ENCODE results near the gene CLIP1.
A peak's percentile ranks its signal among the peaks of the same experiment; 100 is the strongest.
"Not testable (repeated sequence)": the region's sequence is repeated elsewhere in the genome, so short reads cannot be mapped to it uniquely, and the experiment has no call there.

CLIP1 gene

GRCh38 chr12:122429043-122429442, 6.6 kb upstream of the CLIP1 start:
- not testable (repeated sequence) for DNase-seq

GRCh38 chr12:122427403-122427802, 4.9 kb upstream of the CLIP1 start:
- DNase-seq = no peak

GRCh38 chr12:122423258-122424165, 1.0 kb upstream of the CLIP1 start:
- DNase-seq = peak; percentile 39

GRCh38 chr12:122422730-122423257, 325 bp upstream of the CLIP1 start:
- peak; percentile 39 for DNase-seq

- DNase-seq = peak; percentile 18
These were observed 1.2 kb downstream of the CLIP1 start for GRCh38 chr12:122421187-122421820.

- no peak for DNase-seq
These were observed 1.9 kb downstream of the CLIP1 start for GRCh38 chr12:122420471-122421162.

GRCh38 chr12:122419094-122419493, 3.4 kb downstream of the CLIP1 start:
- DNase-seq = not testable (repeated sequence)

- DNase-seq = not testable (repeated sequence)
These were observed 6.8 kb downstream of the CLIP1 start for GRCh38 chr12:122415665-122416064.

- no peak for DNase-seq
These were observed 8.7 kb downstream of the CLIP1 start for GRCh38 chr12:122413516-122414404.

- no peak for DNase-seq
These were observed 9.5 kb downstream of the CLIP1 start for GRCh38 chr12:122412851-122413433.

- DNase-seq = no peak
These were observed 10.9 kb downstream of the CLIP1 start for GRCh38 chr12:122411537-122411936.

- no peak for DNase-seq
These were observed 15.3 kb downstream of the CLIP1 start for GRCh38 chr12:122407208-122407607.

GRCh38 chr12:122406701-122407164, 15.7 kb downstream of the CLIP1 start:
- DNase-seq = no peak

- no peak for DNase-seq
These were observed 18.6 kb downstream of the CLIP1 start for GRCh38 chr12:122403831-122404230.

- DNase-seq = no peak
These were observed 19.2 kb downstream of the CLIP1 start for GRCh38 chr12:122403115-122403770.

GRCh38 chr12:122402264-122402663, 20.2 kb downstream of the CLIP1 start:
- no peak for DNase-seq

- DNase-seq = peak; percentile 55
These were observed 22.7 kb downstream of the CLIP1 start for GRCh38 chr12:122399592-122400373.

- no peak for DNase-seq
These were observed 23.2 kb downstream of the CLIP1 start for GRCh38 chr12:122399254-122399591.

GRCh38 chr12:122397981-122398380, 24.5 kb downstream of the CLIP1 start:
- DNase-seq = not testable (repeated sequence)

GRCh38 chr12:122395319-122395718, 27.1 kb downstream of the CLIP1 start:
- no peak for DNase-seq

All from NCI-H1092 treated with DMSO at 0.1 percent for 48 hours (cell line).